ENCODE measurements around the gene ATP7B.

DNA sequence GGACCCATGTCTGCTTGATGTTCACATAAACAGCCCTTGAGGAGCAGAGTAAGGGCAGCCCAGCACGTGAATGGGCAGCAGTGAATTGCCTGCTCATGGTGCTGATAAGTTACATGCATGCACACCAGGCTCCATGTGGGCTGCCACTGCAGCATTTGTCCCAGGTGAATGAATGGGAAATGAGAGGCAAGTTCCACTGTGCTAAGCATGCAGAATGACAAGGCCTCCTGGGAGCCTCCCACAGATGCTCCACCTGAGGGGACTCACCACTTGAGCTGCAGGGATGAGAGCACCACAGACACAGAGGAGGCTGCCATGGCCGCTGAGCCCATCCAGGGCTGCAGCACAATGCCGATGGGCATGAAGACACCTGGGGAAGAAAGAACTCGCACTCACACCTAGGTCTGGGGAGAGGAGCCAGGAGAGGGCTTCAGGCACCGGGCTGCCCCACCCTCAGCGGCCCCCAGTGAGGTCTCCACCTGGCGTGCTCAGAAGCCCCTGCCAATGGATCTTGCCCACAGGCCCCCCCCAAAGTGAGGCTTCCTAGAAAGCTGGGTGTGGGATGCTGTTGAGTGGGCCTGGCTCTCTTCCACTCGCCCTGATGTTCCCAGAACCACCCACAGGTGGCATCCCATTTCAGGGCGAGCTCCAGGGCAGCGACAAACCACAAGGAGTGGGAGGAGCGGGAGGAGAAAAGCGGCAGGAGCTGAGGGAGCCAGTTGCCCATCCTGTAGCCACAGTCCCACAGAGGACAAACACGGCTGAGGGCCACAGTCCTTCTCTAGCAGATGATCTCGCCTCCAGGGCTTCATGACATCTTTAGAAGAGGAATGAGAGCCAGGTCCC is 75.7 kb downstream of the ATP7B start:
- TF ChIP-seq POLR2A (IDR thresholded peaks at IDR 0.05) (no peak), EP300 (IDR thresholded peaks at IDR 0.05; ENCODE audit: low read depth) (no peak), POLR2AphosphoS5 (IDR thresholded peaks at IDR 0.05) (no peak)
- TF ChIP-seq, protein P1, sequence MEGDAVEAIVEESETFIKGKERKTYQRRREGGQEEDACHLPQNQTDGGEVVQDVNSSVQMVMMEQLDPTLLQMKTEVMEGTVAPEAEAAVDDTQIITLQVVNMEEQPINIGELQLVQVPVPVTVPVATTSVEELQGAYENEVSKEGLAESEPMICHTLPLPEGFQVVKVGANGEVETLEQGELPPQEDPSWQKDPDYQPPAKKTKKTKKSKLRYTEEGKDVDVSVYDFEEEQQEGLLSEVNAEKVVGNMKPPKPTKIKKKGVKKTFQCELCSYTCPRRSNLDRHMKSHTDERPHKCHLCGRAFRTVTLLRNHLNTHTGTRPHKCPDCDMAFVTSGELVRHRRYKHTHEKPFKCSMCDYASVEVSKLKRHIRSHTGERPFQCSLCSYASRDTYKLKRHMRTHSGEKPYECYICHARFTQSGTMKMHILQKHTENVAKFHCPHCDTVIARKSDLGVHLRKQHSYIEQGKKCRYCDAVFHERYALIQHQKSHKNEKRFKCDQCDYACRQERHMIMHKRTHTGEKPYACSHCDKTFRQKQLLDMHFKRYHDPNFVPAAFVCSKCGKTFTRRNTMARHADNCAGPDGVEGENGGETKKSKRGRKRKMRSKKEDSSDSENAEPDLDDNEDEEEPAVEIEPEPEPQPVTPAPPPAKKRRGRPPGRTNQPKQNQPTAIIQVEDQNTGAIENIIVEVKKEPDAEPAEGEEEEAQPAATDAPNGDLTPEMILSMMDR (IDR thresholded peaks at IDR 0.05) = peak; percentile 36 to 77 (median 60)

Measured in transverse colon (tissue), 4 donors.